ENCODE measurements around the gene CXCR1.

DNA sequence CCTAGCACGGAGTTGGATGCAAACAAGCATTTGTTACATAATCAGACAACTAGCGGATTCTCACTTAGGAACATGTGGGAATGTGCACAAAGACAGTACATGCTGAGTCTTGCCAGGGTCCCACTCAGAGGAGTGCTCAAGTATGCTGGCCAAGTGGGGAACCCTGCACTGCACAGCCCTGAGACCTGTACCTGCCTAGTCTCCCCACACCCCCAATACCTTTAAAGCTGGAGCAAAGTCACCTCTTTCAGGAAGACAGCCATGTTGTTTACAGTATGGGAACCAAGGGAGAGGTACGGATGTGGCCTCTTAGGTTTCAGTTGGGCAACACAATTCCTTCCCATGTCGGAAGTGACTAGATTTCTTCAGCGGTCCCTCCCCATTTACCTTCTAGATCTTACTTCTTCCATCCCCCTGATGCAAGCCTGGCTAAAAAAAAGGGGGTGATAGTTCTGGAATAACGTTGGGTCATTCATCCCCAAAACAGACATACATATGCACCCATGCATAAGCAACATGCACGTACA is 10.7 kb downstream of the CXCR1 start:
- TF ChIP-seq, protein P1, sequence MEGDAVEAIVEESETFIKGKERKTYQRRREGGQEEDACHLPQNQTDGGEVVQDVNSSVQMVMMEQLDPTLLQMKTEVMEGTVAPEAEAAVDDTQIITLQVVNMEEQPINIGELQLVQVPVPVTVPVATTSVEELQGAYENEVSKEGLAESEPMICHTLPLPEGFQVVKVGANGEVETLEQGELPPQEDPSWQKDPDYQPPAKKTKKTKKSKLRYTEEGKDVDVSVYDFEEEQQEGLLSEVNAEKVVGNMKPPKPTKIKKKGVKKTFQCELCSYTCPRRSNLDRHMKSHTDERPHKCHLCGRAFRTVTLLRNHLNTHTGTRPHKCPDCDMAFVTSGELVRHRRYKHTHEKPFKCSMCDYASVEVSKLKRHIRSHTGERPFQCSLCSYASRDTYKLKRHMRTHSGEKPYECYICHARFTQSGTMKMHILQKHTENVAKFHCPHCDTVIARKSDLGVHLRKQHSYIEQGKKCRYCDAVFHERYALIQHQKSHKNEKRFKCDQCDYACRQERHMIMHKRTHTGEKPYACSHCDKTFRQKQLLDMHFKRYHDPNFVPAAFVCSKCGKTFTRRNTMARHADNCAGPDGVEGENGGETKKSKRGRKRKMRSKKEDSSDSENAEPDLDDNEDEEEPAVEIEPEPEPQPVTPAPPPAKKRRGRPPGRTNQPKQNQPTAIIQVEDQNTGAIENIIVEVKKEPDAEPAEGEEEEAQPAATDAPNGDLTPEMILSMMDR (IDR thresholded peaks at IDR 0.05; ENCODE audit: low read length): no peak
- no peak for TF ChIP-seq EZH2 (IDR thresholded peaks at IDR 0.05; ENCODE audit: borderline replicate concordance, low read length)

All from OCI-LY1 (cell line).